ENCODE results near the gene REPS2. TPM values are rescaled to one million over a fixed set of nuclear protein-coding genes. Genes with fewer than 3 reads are reported as not detected.

REPS2 gene
- total RNA-seq, 1 donor from 2014 or later, result 5.2 TPM

- no peak for DNase-seq (ENCODE audit: low read depth in 2 of 2)
Measured at GRCh38 chrX:17081968-17082367, 135.5 kb downstream of the REPS2 start.

GRCh38 chrX:17082831-17083230, 136.4 kb downstream of the REPS2 start:
- peak; percentile 10 to 45 for DNase-seq (ENCODE audit: low read depth in 2 of 2)

- DNase-seq (ENCODE audit: low read depth in 2 of 2), result no peak
Measured at GRCh38 chrX:17086317-17086716, 139.9 kb downstream of the REPS2 start.

GRCh38 chrX:17095161-17095560, 148.7 kb downstream of the REPS2 start:
- no peak for DNase-seq (ENCODE audit: low read depth in 2 of 2)

GRCh38 chrX:17098516-17099247, 152.2 kb downstream of the REPS2 start:
- DNase-seq (ENCODE audit: low read depth in 2 of 2), result no peak

- DNase-seq (ENCODE audit: low read depth in 2 of 2), result no peak
Measured at GRCh38 chrX:17104433-17104832, 158.0 kb downstream of the REPS2 start.

GRCh38 chrX:17120816-17121215, 174.4 kb downstream of the REPS2 start:
- no peak for DNase-seq (ENCODE audit: low read depth in 2 of 2)

GRCh38 chrX:17154001-17154400, 207.5 kb downstream of the REPS2 start:
- no peak for DNase-seq (ENCODE audit: low read depth in 2 of 2)

- DNase-seq (ENCODE audit: low read depth in 2 of 2), result no peak
Measured at GRCh38 chrX:17160975-17161374, 214.5 kb downstream of the REPS2 start.

- no peak for DNase-seq (ENCODE audit: low read depth in 2 of 2)
Measured at GRCh38 chrX:17161991-17162390, 215.5 kb downstream of the REPS2 start.

GRCh38 chrX:17164079-17164478, 217.6 kb downstream of the REPS2 start:
- no peak for DNase-seq (ENCODE audit: low read depth in 2 of 2)

- no peak for DNase-seq (ENCODE audit: low read depth in 2 of 2)
Measured at GRCh38 chrX:17164941-17165340, 218.5 kb downstream of the REPS2 start.

- no peak for DNase-seq (ENCODE audit: low read depth in 2 of 2)
Measured at GRCh38 chrX:17167915-17168314, 221.5 kb downstream of the REPS2 start.

- no peak for DNase-seq (ENCODE audit: low read depth in 2 of 2)
Measured at GRCh38 chrX:17170973-17171372, 224.5 kb downstream of the REPS2 start.

- no peak for DNase-seq (ENCODE audit: low read depth in 2 of 2)
Measured at GRCh38 chrX:17174671-17175070, 228.2 kb downstream of the REPS2 start.

GRCh38 chrX:17182317-17182716, 235.9 kb downstream of the REPS2 start:
- DNase-seq (ENCODE audit: low read depth in 2 of 2), result no peak

- DNase-seq (ENCODE audit: low read depth in 2 of 2), result no peak
Measured at GRCh38 chrX:17183566-17183965, 237.1 kb downstream of the REPS2 start.

GRCh38 chrX:17185431-17185830, 239.0 kb downstream of the REPS2 start:
- no peak for DNase-seq (ENCODE audit: low read depth in 2 of 2)

- DNase-seq (ENCODE audit: low read depth in 2 of 2), result no peak
Measured at GRCh38 chrX:17187136-17187756, 240.8 kb downstream of the REPS2 start.

GRCh38 chrX:17192106-17192505, 245.6 kb downstream of the REPS2 start:
- no peak for DNase-seq (ENCODE audit: low read depth in 2 of 2)
